Measurements from ENCODE around the gene KRTAP5-8.
A peak's percentile ranks its signal among the peaks of the same experiment; 100 is the strongest.
"Not testable (repeated sequence)": the region's sequence is repeated elsewhere in the genome, so short reads cannot be mapped to it uniquely, and the experiment has no call there.

Gene KRTAP5-8

GRCh38 chr11:71557257-71557656 is 19.4 kb downstream of the KRTAP5-8 start:
- no peak for TF ChIP-seq CTCF (conservative IDR thresholded peaks at IDR 0.05; ENCODE audit: low read depth, low read length)
- no peak overlapping the region for H3K4me3 ChIP-seq (ENCODE audit: low read length)
- DNase-seq (ENCODE audit: low read depth), result no peak

- DNase-seq (ENCODE audit: low read depth), result no peak
- no peak for TF ChIP-seq CTCF (conservative IDR thresholded peaks at IDR 0.05; ENCODE audit: low read depth, low read length)
- H3K4me3 ChIP-seq (ENCODE audit: low read length), result no peak overlapping the region
These were observed 21.2 kb downstream of the KRTAP5-8 start for GRCh38 chr11:71558996-71559395.

GRCh38 chr11:71562120-71562519 is 24.3 kb downstream of the KRTAP5-8 start:
- H3K4me3 ChIP-seq (ENCODE audit: low read length), result no peak overlapping the region
- DNase-seq (ENCODE audit: low read depth), result no peak
- TF ChIP-seq CTCF (conservative IDR thresholded peaks at IDR 0.05; ENCODE audit: low read depth, low read length), result no peak

- DNase-seq (ENCODE audit: low read depth), result no peak
- no peak overlapping the region for H3K4me3 ChIP-seq (ENCODE audit: low read length)
- TF ChIP-seq CTCF (conservative IDR thresholded peaks at IDR 0.05; ENCODE audit: low read depth, low read length), result peak; percentile 23
These were observed 25.6 kb downstream of the KRTAP5-8 start for GRCh38 chr11:71563406-71563805.

- H3K4me3 ChIP-seq (ENCODE audit: low read length), result no peak overlapping the region
- DNase-seq (ENCODE audit: low read depth), result no peak
- no peak for TF ChIP-seq CTCF (conservative IDR thresholded peaks at IDR 0.05; ENCODE audit: low read depth, low read length)
These were observed 26.6 kb downstream of the KRTAP5-8 start for GRCh38 chr11:71564430-71564829.

- TF ChIP-seq CTCF (conservative IDR thresholded peaks at IDR 0.05; ENCODE audit: low read depth, low read length), result no peak
- no peak within 1 kb of the TSS for H3K4me3 ChIP-seq (ENCODE audit: low read length)
- DNase-seq (ENCODE audit: low read depth), result no peak
These were observed 27.4 kb downstream of the KRTAP5-8 start, which contains the start of gene KRTAP5-10 for GRCh38 chr11:71565263-71565662. KRTAP5-10 (plus strand) TSS chr11:71565563; CDS start chr11:71565588, 25 bp downstream.

- no peak for TF ChIP-seq CTCF (conservative IDR thresholded peaks at IDR 0.05; ENCODE audit: low read depth, low read length)
- DNase-seq (ENCODE audit: low read depth), result no peak
- no peak overlapping the region for H3K4me3 ChIP-seq (ENCODE audit: low read length)
These were observed 28.3 kb downstream of the KRTAP5-8 start for GRCh38 chr11:71566081-71566620.

GRCh38 chr11:71566626-71567599 is 29.1 kb downstream of the KRTAP5-8 start:
- not testable (repeated sequence) for DNase-seq (ENCODE audit: low read depth); H3K4me3 ChIP-seq (ENCODE audit: low read length)

GRCh38 chr11:71567633-71568032 is 29.8 kb downstream of the KRTAP5-8 start:
- not testable (repeated sequence) for DNase-seq (ENCODE audit: low read depth); H3K4me3 ChIP-seq (ENCODE audit: low read length)

Measured in retinal pigment epithelial cell (primary cell).